Germinal center (tissue), 1 donor: Measurements from ENCODE around the gene MCAT.

Experiments used
- DNase-seq: peaks from one replicate; pipeline ENCODE4 v3.0.0; 2012; ENCODE audit warnings: mixed read lengths, low spot score

The MCAT gene

DNA sequence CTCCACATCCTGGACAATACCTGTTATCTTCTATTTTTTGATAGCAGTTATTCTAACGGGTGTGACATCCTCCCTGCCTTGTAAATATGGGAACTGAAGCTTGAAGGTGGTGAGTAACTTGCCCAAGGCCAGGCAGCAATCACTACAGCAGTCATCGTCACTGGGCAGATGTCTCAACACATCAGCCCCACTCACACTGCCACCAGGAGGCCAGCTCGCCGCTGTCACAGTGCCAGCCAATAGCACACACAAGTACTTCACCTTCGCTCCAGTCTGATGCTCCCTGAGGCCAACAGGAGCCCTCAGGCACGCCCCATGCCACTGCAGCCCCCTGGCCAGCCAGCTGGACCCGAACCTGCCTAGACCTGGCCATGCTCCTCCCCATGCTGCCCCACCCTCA, 49.1 kb downstream of the MCAT start:
- DNase-seq, result peak; percentile 34

DNA sequence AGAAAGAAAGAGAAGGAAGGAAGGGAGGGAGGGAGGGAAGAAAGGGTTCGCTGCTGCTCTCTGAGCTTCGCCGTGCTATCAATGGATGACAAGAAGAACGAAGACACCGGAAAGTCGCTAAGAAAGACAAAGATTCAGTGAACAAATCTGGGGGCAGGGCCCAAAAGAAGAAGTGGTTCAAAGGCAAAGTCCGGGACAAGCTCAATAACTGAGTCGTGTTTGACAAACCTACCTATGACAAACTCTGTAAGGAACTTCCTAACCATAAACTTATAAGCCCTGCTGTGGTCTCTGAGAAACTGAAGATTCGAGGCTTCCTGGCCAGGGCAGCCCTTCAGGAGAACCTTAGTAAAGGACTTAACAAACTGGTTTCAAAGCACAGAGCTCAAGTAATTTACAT, 51.1 kb downstream of the MCAT start:
- DNase-seq, result no peak

DNA sequence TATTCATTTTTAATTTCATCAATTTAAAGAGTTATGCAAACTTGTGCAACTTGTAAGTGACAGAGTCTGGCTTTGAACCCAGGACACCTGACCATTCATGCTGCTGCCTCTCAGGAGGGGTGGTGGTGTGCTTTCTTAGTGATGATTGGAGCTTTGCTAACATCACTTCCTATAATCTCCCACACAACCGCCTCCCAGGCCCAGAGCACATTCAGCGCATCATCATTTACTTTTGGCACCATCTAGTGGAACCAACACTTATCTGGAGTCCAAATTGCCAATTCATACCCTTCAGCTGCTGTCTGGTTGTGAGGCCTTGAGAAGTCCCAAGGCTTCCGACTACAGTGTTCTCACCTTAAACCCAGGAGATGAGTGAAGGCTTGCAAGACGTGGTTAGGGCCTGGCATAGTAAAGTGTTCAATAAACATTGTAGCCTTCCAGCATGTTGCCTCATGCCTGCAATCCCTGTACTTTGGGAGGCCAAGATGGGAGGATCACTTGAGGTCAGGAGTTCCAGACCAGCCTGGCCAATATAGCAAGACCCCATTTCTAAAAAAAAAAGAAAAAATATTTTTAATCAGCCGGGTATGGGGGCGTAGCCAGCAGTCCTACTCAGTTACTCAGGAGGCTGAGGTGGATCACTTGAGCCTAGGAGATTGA, 52.9 kb downstream of the MCAT start:
- peak; percentile 68 for DNase-seq

DNA sequence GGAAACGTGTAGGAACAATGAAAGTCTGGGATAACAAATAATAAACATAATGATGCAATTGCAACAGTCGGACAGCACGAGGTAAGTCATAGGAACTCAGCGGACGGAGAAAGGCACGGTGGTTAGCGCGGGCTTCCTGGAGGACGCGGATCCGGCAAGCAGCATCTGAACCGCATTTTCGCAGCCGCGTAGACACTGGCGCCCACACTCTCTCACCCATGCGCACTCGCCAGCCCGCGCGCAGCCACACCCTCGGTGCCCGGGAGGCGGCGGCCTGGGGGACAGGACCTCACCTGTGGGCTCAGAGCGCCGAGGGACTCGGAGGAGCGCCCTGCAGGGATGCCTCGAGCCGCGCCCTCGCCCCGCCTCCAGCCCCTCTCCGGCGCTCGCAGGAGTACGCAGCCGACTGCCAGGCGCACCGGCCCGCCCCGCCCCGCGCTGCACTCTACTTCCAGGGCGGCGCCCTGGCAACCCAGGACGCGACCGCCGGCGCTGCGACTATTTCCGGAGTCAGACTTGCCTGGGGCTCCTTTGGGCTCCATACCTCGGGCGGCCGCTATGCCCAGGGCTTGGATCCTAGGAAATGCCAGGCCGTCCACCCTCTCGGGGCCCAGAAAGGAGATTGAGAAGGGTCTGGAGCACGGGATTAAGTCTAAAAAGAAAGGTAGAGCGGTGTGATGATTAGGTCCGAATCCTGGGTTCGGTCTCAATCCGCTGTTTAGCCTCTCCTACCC, 54.0 kb downstream of the MCAT start, which contains the start of gene TTLL1:
Gene TTLL1 (minus strand): TSS at position 408 of the 734 bp plus-strand sequence. CDS start 13,805 bp downstream, outside the sequence.
- peak; percentile 94 for DNase-seq

DNA sequence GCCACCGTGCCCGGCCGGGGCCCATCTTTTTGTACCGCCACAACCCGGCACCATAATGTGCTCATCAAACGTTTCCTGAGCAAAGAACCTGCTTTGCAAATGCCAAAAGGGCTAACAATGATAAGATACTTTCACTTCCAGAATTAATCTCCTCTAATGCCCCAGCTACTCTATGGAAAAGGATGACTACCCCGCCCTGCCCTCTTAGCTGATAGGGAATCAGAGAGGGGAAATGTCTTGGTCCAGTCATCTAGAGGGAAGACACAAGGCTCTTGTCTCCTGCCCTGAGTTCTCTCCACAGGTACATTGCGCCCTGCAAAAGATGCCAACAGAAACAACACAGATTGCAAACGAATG, 54.6 kb downstream of the MCAT start:
- DNase-seq, result no peak

DNA sequence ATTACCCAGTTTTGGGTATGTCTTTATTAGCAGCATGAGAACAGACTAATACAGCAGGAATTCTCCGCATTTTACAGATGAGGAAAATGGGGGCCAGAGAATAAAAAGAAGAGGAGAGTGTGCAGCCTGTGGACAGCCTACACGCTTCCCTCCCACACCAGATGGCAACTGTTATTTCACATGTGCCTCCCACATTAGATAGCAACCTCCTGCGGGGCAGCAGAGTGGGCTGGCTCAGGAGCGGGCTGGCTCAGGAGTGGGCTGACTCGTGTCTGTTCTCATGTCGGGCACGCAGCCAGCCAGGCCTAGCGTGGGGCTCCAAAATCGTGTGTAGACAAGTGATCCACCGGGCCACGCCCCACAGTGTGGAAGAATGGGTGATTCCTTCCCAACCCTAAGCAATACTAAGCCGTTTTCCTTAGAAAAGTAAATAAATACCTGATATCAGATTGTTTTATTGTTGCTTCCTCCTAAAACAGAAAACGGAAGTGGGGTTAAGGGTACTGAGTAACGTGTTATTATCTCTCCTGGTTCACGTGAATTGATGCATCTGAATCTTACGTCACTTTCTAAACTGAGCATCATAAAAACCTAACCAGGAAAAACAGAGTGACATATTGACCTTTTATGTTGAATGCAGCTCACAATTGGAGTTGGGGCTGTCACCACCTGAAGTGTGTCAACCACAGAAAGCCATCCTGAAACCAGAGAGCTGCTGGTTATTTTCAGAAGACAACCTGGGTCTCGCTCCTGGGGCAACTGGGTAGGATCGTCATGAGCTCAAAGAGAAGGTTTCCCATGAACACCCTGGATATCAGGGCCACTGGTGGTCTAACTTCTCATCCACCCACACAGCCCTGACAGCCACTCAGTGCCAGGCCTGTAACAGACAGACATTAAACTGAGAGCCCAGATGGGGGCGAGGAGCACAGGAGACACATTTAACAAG, 57.3 kb downstream of the MCAT start:
- DNase-seq, result no peak
